Breast epithelium (tissue), 3 donors: ENCODE results near the gene GPR50.

Source experiments
- POLR2A ChIP-seq: fragments of 450-650 bp; IDR thresholded peaks from one replicate; pipeline ENCODE4 v1.6.1; 2016; ENCODE audit warnings: antibody characterized with exemption, mild to moderate bottlenecking, moderate library complexity
- TF ChIP-seq, protein P1 (sequence below), 3 donors: fragments of 450-650 bp; IDR thresholded peaks; one replicate each; pipeline ENCODE4 v1.5.1; 2016 to 2017; ENCODE audit warnings: antibody characterized with exemption in 3 of 3, mild to moderate bottlenecking in 3 of 3, moderate library complexity in 3 of 3

GRCh38 chrX:151177141-151178027 is 1.0 kb downstream of the GPR50 start:
- no peak for TF ChIP-seq POLR2A
- TF ChIP-seq, protein P1, sequence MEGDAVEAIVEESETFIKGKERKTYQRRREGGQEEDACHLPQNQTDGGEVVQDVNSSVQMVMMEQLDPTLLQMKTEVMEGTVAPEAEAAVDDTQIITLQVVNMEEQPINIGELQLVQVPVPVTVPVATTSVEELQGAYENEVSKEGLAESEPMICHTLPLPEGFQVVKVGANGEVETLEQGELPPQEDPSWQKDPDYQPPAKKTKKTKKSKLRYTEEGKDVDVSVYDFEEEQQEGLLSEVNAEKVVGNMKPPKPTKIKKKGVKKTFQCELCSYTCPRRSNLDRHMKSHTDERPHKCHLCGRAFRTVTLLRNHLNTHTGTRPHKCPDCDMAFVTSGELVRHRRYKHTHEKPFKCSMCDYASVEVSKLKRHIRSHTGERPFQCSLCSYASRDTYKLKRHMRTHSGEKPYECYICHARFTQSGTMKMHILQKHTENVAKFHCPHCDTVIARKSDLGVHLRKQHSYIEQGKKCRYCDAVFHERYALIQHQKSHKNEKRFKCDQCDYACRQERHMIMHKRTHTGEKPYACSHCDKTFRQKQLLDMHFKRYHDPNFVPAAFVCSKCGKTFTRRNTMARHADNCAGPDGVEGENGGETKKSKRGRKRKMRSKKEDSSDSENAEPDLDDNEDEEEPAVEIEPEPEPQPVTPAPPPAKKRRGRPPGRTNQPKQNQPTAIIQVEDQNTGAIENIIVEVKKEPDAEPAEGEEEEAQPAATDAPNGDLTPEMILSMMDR (IDR thresholded peaks at IDR 0.05) = no peak
